Neural crest cell (in vitro differentiated cells): Measurements from ENCODE around the gene P2RX1. TPM values are rescaled to one million over a fixed set of nuclear protein-coding genes. Genes with fewer than 3 reads are reported as not detected.

Experiments used
- DNase-seq: peaks from one replicate; pipeline ENCODE4 v3.0.0; 2021; ENCODE audit warnings: low read depth, mixed read lengths, low spot score
- H3K27ac Mint-ChIP-seq: one replicate; pipeline ENCODE4 v1.8.0; 2021; ENCODE audit warnings: mild to moderate bottlenecking, mixed read lengths; ENCODE audit not compliant: unreplicated experiment
- H3K27me3 Mint-ChIP-seq: 2 replicates; pipeline ENCODE4 v1.8.0; 2021; ENCODE audit warnings: low read depth, mild to moderate bottlenecking, mixed read lengths
- H3K36me3 Mint-ChIP-seq: 2 replicates; pipeline ENCODE4 v1.8.0; 2021; ENCODE audit warnings: low read depth, mild to moderate bottlenecking, mixed read lengths
- H3K4me1 Mint-ChIP-seq: 2 replicates; pipeline ENCODE4 v1.8.0; 2021; ENCODE audit warnings: mixed read lengths
- H3K4me3 Mint-ChIP-seq: one replicate; pipeline ENCODE4 v1.8.0; 2021; ENCODE audit warnings: mild to moderate bottlenecking, mixed read lengths
- H3K9me3 Mint-ChIP-seq: 2 replicates; pipeline ENCODE4 v1.8.0; 2021; ENCODE audit warnings: mixed read lengths
- CTCF ChIP-seq: fragments of 200-600 bp; sonication (generic); conservative IDR thresholded peaks from 2 replicates; pipeline ENCODE4 v1.5.0; 2021; ENCODE audit warnings: antibody characterized with exemption, mild to moderate bottlenecking
- total RNA-seq: library from RNA; stranded (reverse); gene quantifications from 2 replicates; pipeline ENCODE4 v1.2.1, GENCODE V29; 2021

Gene P2RX1
- total RNA-seq, 1 donor from 2014 or later: not detected

- no peak for DNase-seq
- no peak overlapping the region for H3K4me3 Mint-ChIP-seq
- no peaks in the 10 kb centered on the region for H3K27me3 Mint-ChIP-seq
- H3K9me3 Mint-ChIP-seq: no peaks in the 10 kb centered on the region
- no peak overlapping the region for H3K27ac Mint-ChIP-seq
- H3K4me1 Mint-ChIP-seq: peaks cover 1% of the 10 kb centered on the region
- no peak for TF ChIP-seq CTCF
- H3K36me3 Mint-ChIP-seq: no peaks in the 10 kb centered on the region
These were observed 560 bp upstream of the P2RX1 start for GRCh38 chr17:3916825-3917224.

- no peaks in the 10 kb centered on the region for H3K36me3 Mint-ChIP-seq
- peaks cover 8% of the 10 kb centered on the region for H3K4me1 Mint-ChIP-seq
- H3K27me3 Mint-ChIP-seq: no peaks in the 10 kb centered on the region
- H3K27ac Mint-ChIP-seq: no peak overlapping the region
- TF ChIP-seq CTCF: no peak
- H3K4me3 Mint-ChIP-seq: no peak overlapping the region
- H3K9me3 Mint-ChIP-seq: no peaks in the 10 kb centered on the region
- DNase-seq: no peak
These were observed 677 bp downstream of the P2RX1 start for GRCh38 chr17:3915581-3915994.

- H3K4me1 Mint-ChIP-seq: peaks cover 8% of the 10 kb centered on the region
- H3K9me3 Mint-ChIP-seq: no peaks in the 10 kb centered on the region
- TF ChIP-seq CTCF: no peak
- H3K27ac Mint-ChIP-seq: no peak overlapping the region
- no peaks in the 10 kb centered on the region for H3K36me3 Mint-ChIP-seq
- H3K27me3 Mint-ChIP-seq: no peaks in the 10 kb centered on the region
- H3K4me3 Mint-ChIP-seq: no peak overlapping the region
- DNase-seq: no peak
These were observed 2.0 kb downstream of the P2RX1 start for GRCh38 chr17:3914312-3914670.

GRCh38 chr17:3913531-3914311 lies 2.5 kb downstream of the P2RX1 start:
- Mint-ChIP-seq H3K4me3 (no peak overlapping the region), H3K27me3 (no peaks in the 10 kb centered on the region), H3K36me3 (no peaks in the 10 kb centered on the region), H3K9me3 (no peaks in the 10 kb centered on the region), H3K27ac (no peak overlapping the region), H3K4me1 (peaks cover 8% of the 10 kb centered on the region)
- peak; percentile 90 for DNase-seq
- peak; percentile 95 for TF ChIP-seq CTCF

- H3K27me3 Mint-ChIP-seq: no peaks in the 10 kb centered on the region
- no peaks in the 10 kb centered on the region for H3K36me3 Mint-ChIP-seq
- DNase-seq: no peak
- H3K4me3 Mint-ChIP-seq: no peak overlapping the region
- H3K27ac Mint-ChIP-seq: no peak overlapping the region
- peaks cover 8% of the 10 kb centered on the region for H3K4me1 Mint-ChIP-seq
- H3K9me3 Mint-ChIP-seq: no peaks in the 10 kb centered on the region
- TF ChIP-seq CTCF: no peak
These were observed 3.4 kb downstream of the P2RX1 start for GRCh38 chr17:3912827-3913226.
